NCI-H1694 treated with DMSO at 0.1 percent for 48 hours (cell line): ENCODE results near the gene LCN6.
A peak's percentile ranks its signal among the peaks of the same experiment; 100 is the strongest.
"Not testable (repeated sequence)": the region's sequence is repeated elsewhere in the genome, so short reads cannot be mapped to it uniquely, and the experiment has no call there.

Experiments used
- DNase-seq: peaks from one replicate; lab custom pipeline; 2025; lab: John Stamatoyannopoulos, UW

The LCN6 gene

DNA sequence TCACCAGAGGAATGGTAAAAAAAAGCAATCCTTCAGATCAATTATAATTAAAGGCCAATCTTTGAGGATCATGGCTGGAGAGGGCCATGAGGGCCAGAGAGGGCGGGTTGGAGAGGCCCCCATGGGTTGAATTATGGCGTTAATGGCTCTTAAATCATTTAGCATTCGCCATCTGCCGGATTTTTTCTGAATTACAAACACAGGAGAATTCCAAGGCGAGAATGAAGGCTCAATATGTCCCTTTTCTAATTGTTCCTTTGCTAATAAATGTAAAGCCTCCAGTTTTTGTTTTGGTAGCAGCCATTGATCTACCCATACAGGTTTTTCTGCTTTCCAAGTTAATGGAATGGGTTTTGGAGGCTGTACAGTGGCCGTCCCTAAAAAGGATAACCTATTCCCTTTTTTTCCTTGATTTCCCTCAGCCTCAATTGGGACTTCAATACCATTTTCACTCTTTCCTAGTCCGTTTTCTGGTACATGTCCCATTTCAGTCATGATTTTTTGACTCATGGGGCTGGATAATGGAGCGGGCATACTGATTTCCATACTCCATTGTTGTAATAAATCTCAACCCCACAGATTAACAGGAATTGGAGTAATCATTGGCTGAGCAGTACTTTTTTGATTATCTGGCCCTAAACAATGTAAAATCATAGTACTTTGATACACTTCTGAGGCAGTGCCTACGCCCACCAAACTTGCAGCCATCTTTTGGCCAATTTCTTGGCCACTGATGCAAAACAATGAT, 36.1 kb upstream of the LCN6 start:
- DNase-seq = peak; percentile 49

GRCh38 chr9:136782452-136782851, 34.1 kb upstream of the LCN6 start:
- no peak for DNase-seq

DNA sequence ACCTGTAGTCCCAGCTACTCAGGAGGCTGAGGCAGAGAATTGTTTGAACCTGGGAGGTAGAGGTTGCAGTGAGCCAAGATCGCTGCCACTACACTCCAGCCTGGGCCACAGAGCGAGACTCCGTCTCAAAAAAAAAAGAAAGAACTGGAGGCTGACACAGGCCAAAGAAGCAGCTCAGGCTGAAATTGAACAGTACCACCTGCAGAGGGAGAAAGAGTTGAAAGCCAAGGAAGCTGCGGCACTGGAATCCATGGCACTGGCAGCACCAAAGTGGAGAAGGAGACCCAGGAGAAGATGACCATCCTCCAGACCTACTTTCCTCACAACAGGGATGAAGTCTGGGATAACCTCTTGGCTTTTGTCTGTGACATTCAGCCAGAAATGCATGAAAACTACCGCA, 31.5 kb upstream of the LCN6 start:
- DNase-seq = no peak

DNA sequence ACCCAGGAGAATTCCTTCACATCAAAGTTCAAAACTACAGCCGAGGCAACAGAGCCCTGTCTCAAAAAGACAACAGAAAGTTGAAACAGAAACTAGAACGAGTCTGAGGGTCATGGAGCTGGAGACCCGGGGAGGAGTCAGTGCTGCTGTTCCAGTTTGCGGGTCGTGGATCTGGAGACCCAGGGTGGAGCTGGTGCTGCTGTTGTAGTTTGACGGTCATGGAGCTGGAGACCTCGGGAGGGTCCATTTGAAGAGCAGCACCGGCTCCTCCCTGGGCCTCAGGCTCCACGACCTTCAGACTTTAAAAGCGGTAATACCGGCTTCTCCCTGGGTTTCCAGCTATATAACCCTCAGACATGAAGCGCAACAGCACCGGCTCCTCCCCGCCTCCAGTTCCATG, 29.0 kb upstream of the LCN6 start:
- no peak for DNase-seq

GRCh38 chr9:136776947-136777346, 28.6 kb upstream of the LCN6 start:
- DNase-seq = no peak

DNA sequence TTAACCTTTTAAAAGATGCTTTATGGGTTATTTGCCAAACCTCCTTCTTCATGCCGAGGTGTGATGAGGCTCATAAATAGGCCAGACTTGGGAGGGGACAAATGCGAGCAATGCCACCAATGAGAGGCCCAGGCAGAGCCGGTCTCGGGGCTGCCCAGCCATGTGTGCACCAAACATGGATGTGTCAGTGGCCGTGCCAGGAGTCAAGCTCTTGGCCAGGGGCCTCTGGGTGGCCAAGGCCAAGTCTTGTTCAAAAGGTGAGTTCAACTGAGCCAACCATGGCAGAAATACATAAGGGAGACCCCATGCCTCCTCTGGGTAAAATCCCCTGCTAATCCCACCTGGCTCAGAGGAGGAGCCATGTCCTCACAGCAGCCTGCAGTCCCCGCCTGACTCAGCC, 26.9 kb upstream of the LCN6 start:
- DNase-seq = no peak

DNA sequence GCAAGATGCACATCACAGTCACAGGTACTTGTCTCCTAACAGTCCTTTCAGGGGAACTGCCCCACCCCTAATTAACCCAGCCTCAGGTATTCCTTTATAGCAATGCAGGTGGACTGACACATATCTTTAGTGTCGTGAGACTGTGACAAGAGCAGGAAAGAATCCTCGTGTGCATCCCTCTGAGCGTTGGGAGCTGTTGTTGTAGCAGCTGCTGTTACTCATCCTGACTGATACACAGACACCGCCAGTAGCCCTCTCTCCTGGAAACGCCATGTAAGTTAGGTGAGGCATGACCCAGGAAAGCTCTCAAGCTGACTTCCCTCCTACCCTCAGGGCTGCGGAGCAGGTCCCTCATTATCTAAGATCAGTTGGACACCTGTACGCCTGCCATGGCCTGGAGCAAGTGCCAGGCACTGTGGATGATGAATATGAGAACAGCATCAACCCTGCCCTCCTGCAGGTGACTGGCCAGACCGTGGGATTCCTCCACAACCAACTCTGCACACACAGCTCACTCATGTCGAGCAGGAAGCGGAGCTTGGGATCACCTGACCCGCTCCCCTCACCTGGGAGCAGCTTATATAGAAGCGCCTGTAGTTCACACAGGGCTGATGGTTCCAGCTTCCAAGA, 26.2 kb upstream of the LCN6 start:
- DNase-seq = no peak

DNA sequence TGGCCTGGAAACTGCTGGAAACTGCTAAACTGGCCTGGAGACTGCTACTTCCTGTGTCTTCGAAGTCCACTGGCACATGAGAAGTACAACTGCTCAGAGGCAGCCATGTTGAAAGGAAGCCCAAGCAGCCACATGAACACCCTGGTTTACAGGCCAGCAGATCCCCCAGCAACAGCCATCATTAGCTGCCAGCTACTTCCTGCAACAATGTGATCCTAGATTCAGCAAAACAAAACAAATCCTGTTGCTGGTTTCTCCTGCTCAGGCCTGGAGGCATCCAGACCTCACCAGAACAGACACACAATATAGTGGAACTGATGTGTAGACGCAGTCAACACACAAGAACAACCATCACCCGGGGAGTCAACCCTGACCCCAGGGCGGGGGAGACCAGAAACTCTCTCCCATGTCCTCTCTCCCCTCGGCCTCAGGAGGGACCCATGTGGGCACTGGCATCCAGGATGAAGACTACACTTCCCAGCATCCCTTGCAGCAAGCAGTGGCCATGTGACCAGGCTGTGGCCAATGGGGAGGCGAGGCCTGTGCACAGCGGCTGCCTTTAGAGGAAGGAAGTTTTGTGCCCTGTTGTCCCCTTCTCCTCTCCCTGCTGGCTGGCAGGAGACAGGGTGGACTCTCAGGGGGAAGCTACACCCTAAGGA, 25.2 kb upstream of the LCN6 start:
- DNase-seq = no peak

DNA sequence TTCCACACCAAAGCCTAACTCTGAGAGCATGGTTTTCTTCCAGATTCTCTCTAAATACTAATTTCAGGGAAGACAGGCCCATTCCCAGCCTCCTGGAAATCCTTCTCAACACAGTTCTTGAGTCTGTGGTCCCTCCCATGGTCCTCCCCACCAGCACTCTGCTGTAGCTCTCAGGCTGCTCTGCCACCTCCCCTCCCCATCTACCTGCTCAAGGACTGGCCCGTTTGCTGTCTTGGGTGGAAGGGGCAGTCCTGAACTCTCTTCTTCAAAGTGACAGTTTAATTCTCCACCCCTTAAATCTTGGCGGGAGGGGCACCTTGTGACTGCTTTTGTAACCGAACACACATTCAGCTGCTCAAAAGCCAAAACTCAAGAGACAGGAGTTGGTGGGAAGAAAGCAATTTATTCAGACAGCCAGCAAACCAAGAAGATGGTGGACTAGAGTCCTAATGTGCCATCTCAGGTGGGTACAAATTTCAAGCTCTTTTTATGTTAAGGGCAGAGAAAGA, 23.6 kb upstream of the LCN6 start:
- no peak for DNase-seq

- peak; percentile 31 for DNase-seq
Observed at GRCh38 chr9:136769710-136770191, 21.4 kb upstream of the LCN6 start.

- DNase-seq = not testable (repeated sequence)
Observed at GRCh38 chr9:136766410-136767120, 18.2 kb upstream of the LCN6 start.

DNA sequence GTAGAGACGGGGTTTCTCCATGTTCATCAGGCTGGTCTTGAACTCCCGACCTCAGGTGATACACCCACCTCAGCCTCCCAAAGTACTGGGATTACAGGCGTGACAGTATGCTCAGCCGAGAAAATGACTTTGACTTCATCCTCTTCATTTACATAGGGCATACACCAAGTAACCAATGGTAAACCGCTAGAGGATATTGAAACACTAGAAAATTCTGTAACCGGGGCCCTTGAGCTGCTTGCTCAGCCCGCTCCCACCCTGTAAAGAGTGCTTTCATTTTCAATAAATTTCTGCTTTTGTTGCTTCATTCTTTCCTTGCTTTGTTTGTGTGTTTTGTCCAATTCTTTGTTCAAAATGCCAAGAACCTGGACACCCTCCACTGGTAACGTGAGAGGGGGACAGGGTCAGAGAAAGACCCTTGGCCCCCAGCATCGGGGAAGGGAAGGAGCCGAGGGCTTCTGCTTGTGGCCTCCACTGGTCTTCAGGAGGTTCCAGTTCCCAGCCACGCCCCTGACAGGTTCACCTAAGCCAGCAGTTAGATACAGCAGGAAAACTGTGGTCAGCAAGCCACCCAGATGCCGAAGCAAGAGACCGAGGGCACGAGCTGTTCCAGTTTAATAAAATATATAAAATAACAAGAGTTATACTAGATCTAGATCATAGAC, 17.6 kb upstream of the LCN6 start:
- not testable (repeated sequence) for DNase-seq

DNA sequence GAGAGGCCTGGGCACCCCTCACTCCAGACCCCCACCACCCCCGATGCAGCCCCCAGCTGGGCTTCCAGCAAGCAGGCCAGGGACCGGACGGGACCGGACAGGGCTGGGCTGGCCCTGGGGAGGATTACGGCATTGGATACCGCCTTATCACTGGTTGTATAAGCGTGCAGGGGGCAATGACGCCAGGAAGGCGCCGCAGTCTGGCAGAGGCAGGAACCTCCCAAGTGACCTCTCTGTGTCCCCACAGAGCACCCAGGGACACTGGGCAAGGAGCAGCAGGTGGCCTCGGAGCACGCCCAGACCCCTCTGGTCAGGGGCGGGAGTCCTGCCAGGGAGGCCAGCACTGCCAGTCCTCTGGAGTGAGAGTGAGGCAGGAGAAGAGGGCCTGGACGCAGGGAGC, 16.7 kb upstream of the LCN6 start:
- DNase-seq = no peak

DNA sequence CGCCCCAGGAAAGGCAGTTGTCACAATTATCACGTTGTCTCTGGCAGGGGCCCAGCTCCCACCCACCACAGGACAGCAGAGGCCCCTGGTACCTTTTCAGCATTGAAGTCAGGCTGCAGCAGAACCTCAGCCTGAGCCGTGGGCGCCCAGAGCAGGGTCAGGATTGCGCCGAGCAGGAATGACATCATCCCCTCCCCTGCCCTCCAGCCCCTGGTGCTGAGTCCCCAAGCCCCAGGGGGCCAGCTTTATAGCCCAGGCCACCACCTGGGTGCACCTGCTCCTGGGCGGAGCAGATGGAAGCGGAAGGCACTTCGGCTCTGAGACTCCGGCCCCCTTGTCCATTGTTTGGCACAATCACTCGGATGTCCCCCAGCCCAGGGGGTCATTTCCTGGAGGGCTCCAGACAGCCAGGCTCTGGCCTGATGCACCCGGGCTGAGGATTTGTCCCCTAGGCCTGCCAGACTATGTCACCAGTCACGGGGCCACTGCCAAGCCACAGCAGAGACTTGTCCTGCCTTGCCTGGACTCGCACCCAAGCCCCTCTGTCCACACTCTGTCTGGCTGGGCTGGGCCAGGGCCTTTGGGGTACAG, 16.1 kb upstream of the LCN6 start, which contains the start of gene LCN15:
TSS of gene LCN15 (minus strand) at position 218 of the 591 bp plus-strand sequence. CDS start at position 188, 30 bp downstream.
- no peak for DNase-seq

GRCh38 chr9:136763649-136764035, 15.3 kb upstream of the LCN6 start:
- DNase-seq = no peak

DNA sequence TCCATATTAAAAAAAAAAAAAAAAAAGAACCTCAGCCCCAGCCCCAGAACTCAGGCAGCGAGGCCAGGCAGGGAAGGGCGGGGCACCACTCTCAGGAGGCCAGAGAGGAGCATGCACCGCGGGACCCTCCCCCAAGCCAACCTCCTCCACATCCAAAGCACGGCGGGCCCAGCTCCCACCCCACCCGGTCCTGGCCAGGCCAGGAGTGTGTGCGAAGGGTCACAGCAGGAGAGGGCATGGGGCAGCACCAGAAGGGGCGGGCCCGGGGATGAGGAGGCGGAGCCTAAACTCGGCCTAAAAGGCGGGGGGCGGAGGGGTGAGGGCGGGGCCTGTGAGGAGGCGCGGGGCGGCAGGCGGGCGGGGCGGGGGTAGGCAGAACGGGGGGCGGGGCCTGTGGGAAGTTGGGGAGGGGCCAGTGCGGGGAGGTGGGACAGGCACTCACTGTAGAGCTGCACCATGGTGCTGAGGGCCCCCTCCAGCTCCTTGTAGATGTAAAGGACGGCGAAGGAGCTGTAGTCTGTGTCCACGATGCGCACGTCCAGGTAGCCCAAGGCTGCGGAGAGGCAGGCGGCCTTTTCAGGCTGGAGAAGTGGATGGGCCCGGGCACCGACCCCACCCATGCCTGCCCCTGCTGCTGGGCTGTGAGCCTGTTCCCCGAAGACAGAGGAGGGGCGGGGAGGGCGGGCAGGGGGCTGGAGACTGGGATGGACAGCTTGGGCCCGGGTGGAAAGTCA, 14.8 kb upstream of the LCN6 start:
- no peak for DNase-seq

DNA sequence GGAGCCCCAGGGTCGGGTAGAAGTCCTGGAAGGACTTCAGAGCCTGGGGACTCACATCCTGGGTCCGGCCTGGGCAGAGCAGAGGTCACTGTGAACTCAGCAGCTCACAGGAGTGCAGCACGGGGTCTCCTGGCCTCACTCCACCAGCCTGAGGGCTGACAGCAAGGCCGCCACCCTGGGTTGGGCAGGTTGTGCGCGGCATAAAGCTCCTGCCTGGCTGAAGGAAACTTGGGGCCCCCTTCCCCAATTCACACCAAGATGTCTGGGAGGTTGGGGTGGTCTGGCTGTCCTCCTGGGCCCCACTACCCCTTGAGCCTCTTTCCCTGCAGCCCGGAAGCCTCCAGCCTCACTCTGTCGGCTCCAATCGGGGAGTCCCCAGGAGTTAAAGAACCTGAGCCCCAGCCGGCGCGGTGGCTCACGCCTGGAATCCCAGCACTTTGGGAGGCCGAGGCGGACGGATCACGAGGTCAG, 13.9 kb upstream of the LCN6 start:
- no peak for DNase-seq

DNA sequence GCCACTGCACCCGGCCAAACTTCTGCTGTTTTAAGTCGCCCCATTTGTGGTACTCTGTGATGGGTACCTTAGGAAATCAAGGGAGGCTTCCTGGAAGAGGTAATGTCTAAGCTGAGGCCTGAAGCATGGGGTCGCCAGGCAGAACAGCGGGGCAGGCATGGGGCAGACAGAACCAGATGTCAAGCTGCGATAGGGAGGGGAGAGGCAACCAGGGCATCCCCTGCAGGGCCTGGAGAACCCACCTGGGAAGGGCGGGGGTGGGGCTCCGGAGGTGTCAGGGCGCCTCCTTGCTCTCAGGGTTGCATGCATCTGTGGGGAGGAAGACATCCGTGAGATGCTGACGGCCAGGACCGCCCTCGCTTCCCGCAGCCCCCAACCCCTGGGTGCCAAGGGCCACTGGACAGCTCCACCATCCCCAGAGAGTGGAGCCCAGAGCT, 13.2 kb upstream of the LCN6 start:
- DNase-seq = no peak

- DNase-seq = peak; percentile 39
Observed at GRCh38 chr9:136760834-136761544, 12.7 kb upstream of the LCN6 start.

DNA sequence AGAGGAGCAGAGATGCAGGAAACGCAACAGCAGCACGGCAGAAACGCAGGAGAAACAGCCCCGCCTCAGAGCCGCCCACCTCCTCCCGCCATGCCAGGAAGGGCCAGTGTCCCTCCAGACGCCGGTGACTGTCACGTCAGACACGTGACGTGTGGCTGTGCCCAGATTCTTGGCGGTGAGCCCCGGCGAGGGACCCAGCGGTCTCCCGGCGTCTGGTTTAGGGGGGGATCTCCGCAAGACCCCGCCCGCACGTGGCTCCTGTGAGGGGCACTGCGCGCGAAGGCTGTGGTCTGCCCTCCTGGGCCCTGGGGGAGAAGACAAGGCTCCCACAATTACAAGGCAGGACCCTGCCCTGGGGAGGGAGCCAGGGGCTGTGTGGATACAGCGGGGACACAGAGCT, 12.1 kb upstream of the LCN6 start:
- no peak for DNase-seq
